ENCODE results near the gene TRIP13.
A peak's percentile ranks its signal among the peaks of the same experiment; 100 is the strongest.

The TRIP13 gene

DNA sequence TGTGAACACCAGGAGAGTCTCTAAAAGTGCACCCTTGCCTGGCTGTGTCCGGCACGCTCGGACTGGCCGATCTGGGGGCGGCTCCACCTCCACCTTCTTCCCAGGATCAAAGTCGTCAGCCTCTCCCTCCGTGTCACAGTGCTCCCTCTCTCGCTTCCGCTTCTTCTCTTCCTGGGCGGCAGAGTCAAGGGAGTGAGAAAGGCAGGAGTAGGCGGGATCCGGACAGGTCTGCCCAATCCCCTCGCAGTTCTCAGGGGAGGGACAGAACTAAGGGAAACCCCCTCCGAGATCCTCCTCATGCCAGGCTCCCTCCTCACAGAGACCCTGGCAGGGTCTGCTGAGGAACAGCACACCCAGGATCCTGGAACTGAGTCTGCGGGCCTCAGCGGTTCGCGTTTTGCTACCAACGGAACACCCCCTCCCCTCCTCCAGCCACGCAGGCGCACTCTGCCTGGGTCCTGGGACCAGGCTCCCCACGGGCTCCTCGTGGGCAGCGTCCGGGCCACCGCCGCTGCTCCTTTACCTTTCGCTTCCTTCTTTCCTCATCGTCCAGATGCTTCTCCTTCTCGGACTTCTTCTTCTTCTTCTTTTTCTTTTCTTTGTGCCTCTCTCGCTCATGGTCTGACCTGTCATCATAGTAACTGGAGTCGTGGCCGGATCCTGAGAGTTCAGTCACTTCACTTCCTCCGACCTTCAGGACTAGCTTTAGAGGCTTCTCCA lies 1.4 kb upstream of the TRIP13 start:
- ATAC-seq (no peak), DNase-seq (ENCODE audit: low spot score in 2 of 2) (no peak)
- H3K4me3 Mint-ChIP-seq = peak overlapping the region; percentile 78
- H3K27ac Mint-ChIP-seq = peak overlapping the region; percentile 77
- no peaks in the 10 kb centered on the region for H3K9me3 Mint-ChIP-seq
- peaks cover 72% of the 10 kb centered on the region for H3K36me3 Mint-ChIP-seq
- peaks cover 44% of the 10 kb centered on the region for H3K4me1 Mint-ChIP-seq

DNA sequence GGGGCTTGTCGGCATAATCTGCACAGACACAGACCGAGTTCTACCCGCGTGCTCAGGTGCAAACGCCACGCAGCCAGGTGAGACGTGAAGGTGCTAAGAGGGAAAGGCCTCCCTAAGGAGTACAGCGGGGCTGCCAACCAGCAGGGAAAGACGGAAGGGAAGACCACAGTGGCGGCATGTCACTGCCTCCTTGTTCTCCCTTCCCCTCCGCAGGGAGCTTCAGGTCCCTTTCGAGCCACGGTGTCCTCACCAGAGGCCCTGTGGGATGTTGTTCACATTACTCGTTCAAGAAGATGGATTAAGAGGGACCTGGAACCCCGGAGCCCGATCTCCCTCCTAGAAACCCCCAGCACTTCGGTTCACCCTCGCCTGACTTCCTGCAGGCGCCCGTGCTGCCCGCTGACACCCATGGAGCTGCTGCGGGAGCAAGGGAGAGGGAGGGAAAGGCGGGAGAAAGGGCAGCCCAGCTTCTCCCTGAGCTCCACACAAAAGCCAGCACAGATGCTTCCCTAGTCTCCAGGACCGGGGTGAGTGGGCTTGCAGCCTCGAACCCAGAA lies 769 bp upstream of the TRIP13 start:
- Mint-ChIP-seq H3K9me3 (no peaks in the 10 kb centered on the region), H3K36me3 (peaks cover 66% of the 10 kb centered on the region), H3K4me3 (peak overlapping the region; percentile 78), H3K4me1 (peaks cover 43% of the 10 kb centered on the region), H3K27ac (peak overlapping the region; percentile 77)
- no peak for ATAC-seq
- DNase-seq (ENCODE audit: low spot score in 2 of 2) = no peak

DNA sequence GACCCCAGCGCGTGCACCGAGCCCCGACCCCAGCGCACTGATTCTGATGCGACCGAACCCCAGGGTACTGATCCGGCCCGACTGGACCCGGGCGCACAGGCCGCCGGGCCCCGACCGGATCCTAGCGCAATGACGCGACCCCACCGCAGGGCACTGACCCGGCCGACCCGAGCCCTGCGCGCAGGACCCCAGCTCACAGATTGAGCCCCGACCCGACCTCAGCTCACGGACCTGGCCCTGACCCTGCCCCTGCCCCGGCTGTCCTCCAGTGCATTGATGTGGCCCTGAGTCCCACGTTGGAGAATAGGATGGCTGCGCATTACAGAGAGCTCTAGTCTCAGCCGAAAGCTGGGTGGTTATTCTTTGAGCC lies 438 bp downstream of the TRIP13 start:
- H3K4me1 Mint-ChIP-seq = peaks cover 33% of the 10 kb centered on the region
- peak overlapping the region; percentile 78 for H3K4me3 Mint-ChIP-seq
- DNase-seq (ENCODE audit: low spot score in 2 of 2) (no peak), ATAC-seq (peak; percentile 22)
- no peaks in the 10 kb centered on the region for H3K9me3 Mint-ChIP-seq
- peak overlapping the region; percentile 34 for H3K27ac Mint-ChIP-seq
- peaks cover 54% of the 10 kb centered on the region for H3K36me3 Mint-ChIP-seq

DNA sequence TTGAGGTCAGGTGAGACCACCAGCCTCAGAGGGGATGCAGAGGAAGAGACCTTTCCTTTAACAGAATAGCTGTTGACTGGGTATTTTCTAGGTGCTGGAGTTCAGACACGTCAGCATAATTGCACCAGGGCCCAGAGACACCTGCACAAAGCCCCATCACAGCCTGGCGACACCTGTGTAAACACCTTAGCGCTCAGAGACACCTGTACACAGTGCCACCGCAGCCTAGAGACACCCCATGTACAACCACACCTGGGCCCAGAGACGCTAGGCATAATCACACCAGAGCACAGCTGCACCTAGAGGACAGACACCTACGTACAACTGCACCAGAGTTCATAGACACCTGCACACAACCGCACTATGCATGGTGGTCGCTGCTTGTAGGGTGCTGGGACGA lies 1.0 kb downstream of the TRIP13 start:
- Mint-ChIP-seq H3K36me3 (peaks cover 48% of the 10 kb centered on the region), H3K27ac (peak overlapping the region; percentile 34), H3K9me3 (no peaks in the 10 kb centered on the region)

DNA sequence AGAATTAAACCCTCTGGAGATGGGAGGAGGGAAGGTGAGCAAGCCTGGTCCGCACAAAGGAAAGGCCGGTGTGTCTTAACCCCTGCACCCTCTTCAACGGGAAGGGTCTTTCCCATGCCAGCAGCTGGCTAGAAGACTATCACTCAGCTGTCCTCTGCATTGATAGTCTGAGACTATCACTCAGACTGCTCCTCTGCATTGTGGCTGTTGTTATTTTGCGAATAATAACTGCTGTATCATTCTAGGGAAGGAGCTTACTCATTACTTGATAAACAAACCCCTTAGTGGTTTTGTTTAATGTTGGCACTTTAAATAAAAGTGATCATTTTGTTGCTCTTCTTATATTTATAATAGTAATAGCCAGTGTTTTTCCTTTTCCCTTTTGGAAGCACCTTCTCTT lies 8.1 kb downstream of the TRIP13 start:
- Mint-ChIP-seq H3K9me3 (no peaks in the 10 kb centered on the region), H3K36me3 (peaks cover 24% of the 10 kb centered on the region), H3K4me1 (peaks cover 6% of the 10 kb centered on the region), H3K4me3 (no peak overlapping the region), H3K27ac (no peak overlapping the region)
- DNase-seq (ENCODE audit: low spot score in 2 of 2) (no peak), ATAC-seq (no peak)

More for the DNA sequence above, 1.0 kb downstream of the TRIP13 start:
- Mint-ChIP-seq H3K4me1 (peaks cover 27% of the 10 kb centered on the region), H3K4me3 (peak overlapping the region; percentile 78)
- DNase-seq (ENCODE audit: low spot score in 2 of 2) = no peak
- no peak for ATAC-seq

DNA sequence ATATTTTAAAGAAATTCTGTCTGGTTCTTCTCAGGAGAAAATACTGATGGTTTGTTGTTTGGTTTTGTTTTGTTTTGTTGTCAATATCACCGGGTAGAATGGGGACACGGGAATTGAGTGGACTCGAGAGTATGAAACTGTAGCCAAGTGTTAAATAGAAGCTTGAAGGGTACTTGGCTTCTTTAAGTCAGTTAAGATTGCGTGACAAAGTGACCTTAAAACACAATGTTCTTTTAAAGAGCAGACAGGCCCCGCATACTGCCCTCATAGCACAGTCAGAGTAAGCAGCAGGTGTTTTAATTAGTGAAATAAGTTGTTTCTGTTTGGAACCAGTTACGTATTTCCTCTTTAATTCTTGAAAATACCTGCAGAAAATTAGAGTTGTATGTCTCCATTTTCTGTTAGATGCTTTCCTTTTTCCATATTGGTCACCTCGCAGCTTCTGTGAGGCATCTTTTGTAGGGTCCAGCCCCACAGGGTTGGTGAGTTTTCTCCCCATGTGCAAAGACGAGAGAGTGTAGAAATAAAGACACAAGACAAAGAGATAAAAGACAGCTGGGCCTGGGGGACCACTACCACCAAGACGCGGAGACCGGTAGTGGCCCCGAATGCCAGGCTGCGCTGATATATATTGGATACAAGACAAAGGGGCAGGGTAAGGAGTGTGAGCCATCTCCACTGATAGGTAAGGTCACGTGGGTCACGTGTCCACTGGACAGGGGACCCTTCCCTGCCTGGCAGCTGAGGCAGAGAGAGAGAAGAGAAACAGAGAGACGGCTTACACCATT lies 9.6 kb downstream of the TRIP13 start:
- peaks cover 30% of the 10 kb centered on the region for H3K36me3 Mint-ChIP-seq
- H3K9me3 Mint-ChIP-seq = no peaks in the 10 kb centered on the region
- H3K27ac Mint-ChIP-seq = no peak overlapping the region
- peaks cover 6% of the 10 kb centered on the region for H3K4me1 Mint-ChIP-seq
- no peak for DNase-seq (ENCODE audit: low spot score in 2 of 2)
- ATAC-seq = no peak
- no peak overlapping the region for H3K4me3 Mint-ChIP-seq

DNA sequence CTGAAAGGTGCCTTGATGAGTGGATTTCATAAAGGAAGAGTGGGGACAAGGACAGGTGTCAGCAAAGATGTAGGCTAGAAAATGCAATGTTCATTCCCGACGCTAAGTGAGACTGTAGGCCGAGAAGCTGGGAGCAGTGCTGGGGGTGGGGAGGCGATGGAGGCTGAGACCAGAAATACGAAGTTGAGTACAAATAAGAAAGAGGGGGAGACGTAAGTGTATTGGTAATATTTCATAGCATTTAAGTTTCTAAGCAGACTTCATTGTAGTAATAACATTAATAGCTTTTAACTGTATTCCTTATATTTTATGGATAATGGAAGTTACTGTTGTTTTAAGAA lies 11.0 kb downstream of the TRIP13 start:
- Mint-ChIP-seq H3K4me1 (peaks cover 6% of the 10 kb centered on the region), H3K4me3 (no peak overlapping the region), H3K27ac (no peak overlapping the region), H3K9me3 (no peaks in the 10 kb centered on the region), H3K36me3 (peaks cover 32% of the 10 kb centered on the region)
- no peak for DNase-seq (ENCODE audit: low spot score in 2 of 2)
- no peak for ATAC-seq

DNA sequence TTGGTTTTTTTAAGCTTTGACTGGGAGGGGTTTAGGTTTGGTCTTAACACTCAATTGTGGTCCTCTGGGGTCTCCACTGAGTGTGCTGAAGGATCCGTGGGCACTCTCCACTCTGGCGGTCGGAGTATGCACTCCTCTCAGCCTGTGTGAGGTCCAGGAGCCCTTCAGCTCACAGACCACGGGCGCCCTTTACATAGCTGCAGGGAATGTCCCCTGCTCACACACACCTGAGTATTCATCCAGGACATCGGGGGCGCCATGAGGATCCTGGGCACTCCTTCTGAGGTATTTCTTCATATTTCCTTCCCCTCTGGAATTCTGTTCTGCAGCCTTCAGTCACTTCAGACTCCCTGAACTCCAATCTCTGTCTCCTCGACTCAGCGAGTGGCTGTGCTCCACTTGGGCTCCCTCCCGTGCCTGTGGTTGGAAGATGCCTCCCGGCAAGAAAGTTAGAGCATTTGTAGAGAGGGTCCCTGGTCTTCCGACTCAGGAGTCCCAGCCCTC lies 12.5 kb downstream of the TRIP13 start:
- ATAC-seq = no peak
- Mint-ChIP-seq H3K36me3 (peaks cover 28% of the 10 kb centered on the region), H3K9me3 (no peaks in the 10 kb centered on the region), H3K4me1 (peaks cover 6% of the 10 kb centered on the region), H3K4me3 (no peak overlapping the region), H3K27ac (peak overlapping the region; percentile 62)
- no peak for DNase-seq (ENCODE audit: low spot score in 2 of 2)

DNA sequence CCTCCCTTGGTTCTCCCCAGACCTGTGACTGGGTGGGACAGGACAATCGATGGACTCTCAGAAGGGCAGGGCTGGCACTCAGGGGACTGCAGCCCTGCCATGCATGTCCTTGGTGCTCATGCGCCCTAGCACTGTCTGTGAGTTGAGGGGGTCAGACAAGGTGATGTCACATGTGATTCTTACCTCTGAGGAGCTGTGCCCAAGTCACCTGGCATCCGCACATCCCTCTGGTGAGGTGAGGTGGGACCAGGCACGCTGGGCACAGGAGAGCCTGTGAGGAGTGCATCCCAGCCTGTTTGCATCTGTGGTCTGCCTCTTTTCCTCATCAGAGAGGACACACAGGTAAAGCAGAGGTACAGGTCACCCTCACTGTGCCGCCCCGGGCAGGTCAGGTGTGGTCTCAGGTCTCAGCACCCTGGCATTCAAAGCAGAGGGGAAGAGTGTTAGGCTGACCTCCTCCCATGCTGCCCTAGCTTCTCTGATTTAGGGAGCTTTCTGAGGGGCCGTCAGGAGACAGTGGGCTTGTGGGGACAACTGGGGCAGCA lies 14.8 kb downstream of the TRIP13 start:
- H3K4me3 Mint-ChIP-seq = no peak overlapping the region
- peaks cover 34% of the 10 kb centered on the region for H3K36me3 Mint-ChIP-seq
- no peak for DNase-seq (ENCODE audit: low spot score in 2 of 2)
- no peak for ATAC-seq
- H3K4me1 Mint-ChIP-seq = peaks cover 9% of the 10 kb centered on the region
- no peak overlapping the region for H3K27ac Mint-ChIP-seq
- no peaks in the 10 kb centered on the region for H3K9me3 Mint-ChIP-seq

DNA sequence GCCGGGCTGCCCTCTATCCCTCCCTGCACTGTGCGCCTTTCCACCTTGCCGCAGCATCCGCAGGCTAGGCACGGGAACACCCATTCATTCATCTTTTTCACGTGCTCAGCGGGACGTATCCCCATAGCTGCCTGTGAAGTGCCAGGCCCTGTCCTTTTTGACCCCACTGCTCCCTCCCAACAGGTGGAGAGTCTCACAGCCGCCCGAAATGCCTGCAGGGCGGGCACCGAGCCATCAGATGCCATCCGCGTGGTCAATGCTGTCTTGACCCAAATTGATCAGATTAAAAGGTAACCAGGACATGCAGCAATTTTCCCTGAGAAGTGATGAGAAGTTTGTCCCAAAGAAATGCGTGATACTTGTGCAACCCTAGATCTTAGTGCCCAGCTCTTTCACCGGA lies 15.5 kb downstream of the TRIP13 start:
- peaks cover 38% of the 10 kb centered on the region for H3K36me3 Mint-ChIP-seq

DNA sequence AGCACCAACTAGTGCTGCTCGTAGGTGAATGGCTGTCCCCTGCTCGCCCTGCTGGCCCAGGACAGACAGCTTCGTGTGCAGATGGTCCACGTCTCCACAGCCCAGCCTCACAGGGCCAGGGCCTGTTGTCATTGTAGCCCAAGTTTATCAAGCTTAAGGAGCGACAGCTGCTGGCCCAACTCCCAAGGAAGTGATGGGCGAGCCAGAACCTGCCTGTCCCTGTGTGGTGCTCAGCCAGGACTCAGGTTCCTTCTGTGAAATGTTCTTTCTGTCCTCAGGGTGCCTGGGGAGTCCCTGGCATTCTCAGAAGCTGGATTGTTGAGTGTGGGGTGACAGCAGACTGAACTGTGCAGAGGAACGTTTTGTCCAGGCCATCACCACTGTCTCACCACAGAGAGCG lies 16.4 kb downstream of the TRIP13 start:
- Mint-ChIP-seq H3K4me3 (no peak overlapping the region), H3K27ac (no peak overlapping the region), H3K4me1 (peaks cover 15% of the 10 kb centered on the region), H3K9me3 (no peaks in the 10 kb centered on the region), H3K36me3 (peaks cover 42% of the 10 kb centered on the region)
- ATAC-seq = no peak
- DNase-seq (ENCODE audit: low spot score in 2 of 2) = no peak

More for the DNA sequence above, 15.5 kb downstream of the TRIP13 start:
- Mint-ChIP-seq H3K9me3 (no peaks in the 10 kb centered on the region), H3K4me3 (no peak overlapping the region), H3K4me1 (peaks cover 12% of the 10 kb centered on the region), H3K27ac (no peak overlapping the region)
- DNase-seq (ENCODE audit: low spot score in 2 of 2) (no peak), ATAC-seq (no peak)

DNA sequence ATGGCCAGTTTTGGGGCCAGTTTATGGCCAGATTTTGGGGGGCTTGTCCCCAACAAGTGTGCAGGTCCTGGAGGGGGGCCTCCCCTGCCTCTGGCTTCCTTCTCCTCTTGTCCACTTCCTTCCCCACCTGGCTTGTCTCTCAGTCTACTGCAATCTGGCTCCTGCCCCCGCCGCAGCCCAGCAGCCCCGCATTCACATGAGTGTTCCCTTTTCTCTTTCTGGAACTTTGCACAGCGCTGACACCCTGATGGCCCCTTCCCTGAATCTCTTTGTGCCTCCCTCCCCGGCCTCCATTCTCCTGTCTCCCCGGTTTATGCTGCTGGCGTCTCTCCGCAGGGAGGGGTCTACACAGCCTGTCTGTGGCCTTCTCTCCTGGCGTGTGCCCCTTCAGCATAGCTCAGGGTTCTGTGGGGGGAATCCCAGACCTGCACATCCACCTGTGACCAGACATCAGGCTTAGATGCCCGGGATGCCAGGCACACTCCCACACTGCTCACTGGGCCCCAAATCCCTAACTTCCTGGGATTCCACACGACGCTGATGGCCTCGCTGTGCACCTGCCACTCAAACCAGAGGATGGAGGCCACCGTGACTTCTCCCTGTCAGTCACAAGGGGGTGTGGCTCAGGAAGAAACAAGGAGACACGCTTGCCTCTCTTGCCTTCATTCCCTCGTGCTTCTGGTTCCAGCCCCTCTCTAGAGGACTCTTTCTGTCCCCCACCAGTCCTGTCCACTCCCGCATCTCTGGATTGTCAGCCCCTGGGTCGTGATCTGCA lies 17.5 kb downstream of the TRIP13 start:
- H3K4me1 Mint-ChIP-seq = peaks cover 15% of the 10 kb centered on the region
- ATAC-seq = no peak
- no peaks in the 10 kb centered on the region for H3K9me3 Mint-ChIP-seq
- H3K4me3 Mint-ChIP-seq = no peak overlapping the region
- H3K27ac Mint-ChIP-seq = no peak overlapping the region
- peaks cover 45% of the 10 kb centered on the region for H3K36me3 Mint-ChIP-seq
- DNase-seq (ENCODE audit: low spot score in 2 of 2) = no peak

DNA sequence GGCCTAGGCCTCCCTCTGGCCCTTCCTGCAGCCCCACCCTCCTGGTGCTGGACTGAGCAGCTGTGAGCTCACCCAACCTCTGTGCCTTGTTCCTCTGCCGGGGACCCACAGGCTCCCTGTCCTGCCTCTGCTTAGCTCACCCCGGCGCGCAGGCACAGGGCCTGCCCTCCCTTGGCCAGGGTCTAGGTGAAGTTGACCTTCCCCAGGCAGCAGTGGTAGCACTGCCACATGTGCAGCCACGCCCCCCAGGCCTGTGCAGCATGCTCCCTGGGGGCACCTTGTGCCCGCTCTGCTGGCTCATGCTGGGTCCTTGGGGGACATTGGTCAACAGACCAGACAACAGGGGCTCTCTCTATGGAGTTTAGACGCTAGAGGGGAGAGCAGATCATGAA lies 18.1 kb downstream of the TRIP13 start:
- DNase-seq (ENCODE audit: low spot score in 2 of 2) = no peak
- no peak for ATAC-seq
- peaks cover 40% of the 10 kb centered on the region for H3K36me3 Mint-ChIP-seq
- peaks cover 15% of the 10 kb centered on the region for H3K4me1 Mint-ChIP-seq
- H3K9me3 Mint-ChIP-seq = no peaks in the 10 kb centered on the region
- H3K27ac Mint-ChIP-seq = no peak overlapping the region
- no peak overlapping the region for H3K4me3 Mint-ChIP-seq

DNA sequence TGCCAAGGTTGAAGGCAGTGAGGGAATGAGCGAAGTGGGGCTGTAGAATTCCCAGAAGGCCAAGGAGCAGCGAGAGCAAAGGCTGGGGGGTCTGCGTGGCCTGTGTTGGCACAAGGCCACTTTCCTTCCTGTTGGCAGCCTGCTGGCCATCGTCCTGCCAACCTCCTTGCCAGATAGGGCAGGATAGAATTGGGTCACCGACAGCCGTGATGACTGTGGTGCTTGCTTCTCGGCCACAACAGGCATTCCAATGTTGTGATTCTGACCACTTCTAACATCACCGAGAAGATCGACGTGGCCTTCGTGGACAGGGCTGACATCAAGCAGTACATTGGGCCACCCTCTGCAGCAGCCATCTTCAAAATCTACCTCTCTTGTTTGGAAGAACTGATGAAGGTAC lies 18.9 kb downstream of the TRIP13 start:
- peak overlapping the region; percentile 96 for H3K27ac Mint-ChIP-seq
- H3K4me1 Mint-ChIP-seq = peaks cover 15% of the 10 kb centered on the region
- H3K4me3 Mint-ChIP-seq = no peak overlapping the region
- ATAC-seq (no peak), DNase-seq (ENCODE audit: low spot score in 2 of 2) (no peak)
- H3K9me3 Mint-ChIP-seq = no peaks in the 10 kb centered on the region
- peaks cover 38% of the 10 kb centered on the region for H3K36me3 Mint-ChIP-seq

Measured in stimulated activated effector memory CD8-positive, alpha-beta T cell treated with anti-CD3 and anti-CD28 coated beads, Interleukin-12 subunit alpha, Interleukin-12 subunit beta, amount 100 ng/mL, for 72 hours (primary cell).